Ovary (tissue), 9 donors: ENCODE data around the gene COQ9. TPM values are rescaled to one million over a fixed set of nuclear protein-coding genes. Genes with fewer than 3 reads are reported as not detected.

ENCODE experiments used
- DNase-seq, 5 donors: peaks; one replicate each; pipeline ENCODE4 v3.0.0-alpha.2; 2019 to 2020
- H3K27ac ChIP-seq, 2 donors: fragments of 200-600 bp; one replicate each; pipeline versions ENCODE4 v1.5.1 to v1.8.0; 2019 to 2022
- H3K27me3 ChIP-seq: fragments of 200-600 bp; one replicate; pipeline ENCODE4 v1.8.0; 2022
- H3K36me3 ChIP-seq: fragments of 200-600 bp; sonication (generic); one replicate; pipeline ENCODE4 v1.5.1; 2019
- H3K4me1 ChIP-seq: one replicate; pipeline ENCODE4 v1.8.1; 2013; ENCODE audit warnings: mild to moderate bottlenecking, moderate library complexity; ENCODE audit not compliant: insufficient read depth
- H3K4me3 ChIP-seq: fragments of 200-600 bp; sonication (generic); one replicate; pipeline ENCODE4 v1.5.1; 2017
- H3K9me3 ChIP-seq, 2 donors: fragments of 200-600 bp in 1 of 2; sonication (generic) in 1 of 2; one replicate each; pipeline versions ENCODE4 v1.5.1 to v1.8.1; 2013 to 2019; ENCODE audit warnings: mild to moderate bottlenecking in 1 of 2, moderate library complexity in 1 of 2
- EP300 ChIP-seq: sonication (generic); formaldehyde crosslinking; IDR thresholded peaks from one replicate; pipeline ENCODE4 v1.6.1; 2017; ENCODE audit warnings: antibody characterized with exemption
- POLR2A ChIP-seq: fragments of 450-650 bp; IDR thresholded peaks from one replicate; pipeline ENCODE4 v1.6.1; 2017; ENCODE audit warnings: antibody characterized with exemption, mild to moderate bottlenecking, moderate library complexity
- WGBS, 3 donors: extraction: QIAGEN DNeasy Blood & Tissue Kit in 1 of 3; methylation state at CpG; one replicate each; pipeline versions ENCODE4 v1.1.5 to v1.1.7; 2013 to 2017; 5-methylcytosine and 5-hydroxymethylcytosine counted together
- intact Hi-C, 4 donors: fragments of 100-400 bp; cut with DNase I; formaldehyde crosslinking; loops; one replicate each; pipeline versions ENCODE4 v1.11.0 to v1.15.1; 2022 to 2023
- polyA plus RNA-seq, 2 donors: library from polyadenylated mRNA; stranded (reverse); fragments of 200-250 nt in 1 of 2; fragments of 350-450 nt in 1 of 2; fragmentation: Illumina TruSeq in 1 of 2; extraction: RNeasy Lipid Tissue Mini Kit (QIAGEN cat#74804) in 1 of 2; gene quantifications; one replicate each; pipeline ENCODE4 v1.2.3, GENCODE V29; 2013 to 2014
- total RNA-seq, 7 donors: library from RNA; depleted of rRNA in 2 of 7; stranded (reverse); fragments of >200 nt in 2 of 7; fragmentation: NEBNext Ultra II Directional in 3 of 7; extraction: Animal tissue kit (Norgen Biotek cat#: 25700) in 3 of 7; gene quantifications; one replicate each; pipeline versions ENCODE4 v1.1.0 to v1.2.4, GENCODE V29; 2016 to 2023
- TF ChIP-seq, protein P1 (sequence below), 3 donors: fragments of 450-650 bp in 2 of 3; fragments of 200-600 bp in 1 of 3; IDR thresholded peaks; one replicate each; pipeline versions ENCODE4 v1.5.1 to v1.8.0; 2016 to 2022; ENCODE audit warnings: antibody characterized with exemption in 3 of 3, mild to moderate bottlenecking in 1 of 3
- donor health status: DM: no; HTN: no; CAD: no; lungs with moderate emphysema.
- donor health status: DM: no; HTN: no; CAD: no.
- donor health status: Bipolar disorder and iron deficiency.
- donor health status: DM: yes; HTN: yes; CAD: no.
- donor health status: DM: no; HTN: no; CAD: no.
- donor health status: DM: yes; HTN: yes; CAD: no.

Gene COQ9
- total and polyA plus RNA-seq, 9 donors = 24.4 to 68.8 (median 30.1) TPM

DNA sequence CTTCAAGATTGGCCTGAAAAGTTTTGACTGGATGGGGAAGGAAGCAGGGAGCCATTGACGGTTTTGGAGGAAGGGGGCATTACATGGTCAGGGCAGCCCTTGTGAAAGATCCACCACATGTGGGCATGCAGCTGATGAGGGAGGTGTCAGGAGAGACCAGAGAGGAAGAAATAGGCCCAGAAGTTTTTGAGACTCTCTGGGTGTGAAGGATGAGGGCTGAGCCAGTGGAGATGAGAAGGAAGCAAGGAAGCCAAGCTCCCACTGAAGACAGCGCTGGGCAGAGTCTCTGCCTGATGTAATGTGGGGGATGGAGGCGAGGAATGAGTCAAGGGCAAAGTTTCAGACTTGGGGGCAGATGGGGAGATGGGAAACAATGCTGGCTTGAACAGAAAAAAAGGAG, 42.2 kb upstream of the COQ9 start:
- WGBS, 3 donors = 56 to 69% (median 67%) methylated on average over 3 of the region's 3 CpGs
- H3K9me3 ChIP-seq = no peaks in the 10 kb centered on the region
- intact Hi-C loops = no loop called here
- no peak overlapping the region for H3K27ac ChIP-seq
- no peak for TF ChIP-seq EP300
- TF ChIP-seq, protein P1, sequence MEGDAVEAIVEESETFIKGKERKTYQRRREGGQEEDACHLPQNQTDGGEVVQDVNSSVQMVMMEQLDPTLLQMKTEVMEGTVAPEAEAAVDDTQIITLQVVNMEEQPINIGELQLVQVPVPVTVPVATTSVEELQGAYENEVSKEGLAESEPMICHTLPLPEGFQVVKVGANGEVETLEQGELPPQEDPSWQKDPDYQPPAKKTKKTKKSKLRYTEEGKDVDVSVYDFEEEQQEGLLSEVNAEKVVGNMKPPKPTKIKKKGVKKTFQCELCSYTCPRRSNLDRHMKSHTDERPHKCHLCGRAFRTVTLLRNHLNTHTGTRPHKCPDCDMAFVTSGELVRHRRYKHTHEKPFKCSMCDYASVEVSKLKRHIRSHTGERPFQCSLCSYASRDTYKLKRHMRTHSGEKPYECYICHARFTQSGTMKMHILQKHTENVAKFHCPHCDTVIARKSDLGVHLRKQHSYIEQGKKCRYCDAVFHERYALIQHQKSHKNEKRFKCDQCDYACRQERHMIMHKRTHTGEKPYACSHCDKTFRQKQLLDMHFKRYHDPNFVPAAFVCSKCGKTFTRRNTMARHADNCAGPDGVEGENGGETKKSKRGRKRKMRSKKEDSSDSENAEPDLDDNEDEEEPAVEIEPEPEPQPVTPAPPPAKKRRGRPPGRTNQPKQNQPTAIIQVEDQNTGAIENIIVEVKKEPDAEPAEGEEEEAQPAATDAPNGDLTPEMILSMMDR (IDR thresholded peaks at IDR 0.05) = no peak
- TF ChIP-seq POLR2A = no peak
- DNase-seq = no peak
- no peaks in the 10 kb centered on the region for H3K4me1 ChIP-seq
- H3K4me3 ChIP-seq = no peak overlapping the region
- no peaks in the 10 kb centered on the region for H3K27me3 ChIP-seq
- H3K36me3 ChIP-seq = no peaks in the 10 kb centered on the region

DNA sequence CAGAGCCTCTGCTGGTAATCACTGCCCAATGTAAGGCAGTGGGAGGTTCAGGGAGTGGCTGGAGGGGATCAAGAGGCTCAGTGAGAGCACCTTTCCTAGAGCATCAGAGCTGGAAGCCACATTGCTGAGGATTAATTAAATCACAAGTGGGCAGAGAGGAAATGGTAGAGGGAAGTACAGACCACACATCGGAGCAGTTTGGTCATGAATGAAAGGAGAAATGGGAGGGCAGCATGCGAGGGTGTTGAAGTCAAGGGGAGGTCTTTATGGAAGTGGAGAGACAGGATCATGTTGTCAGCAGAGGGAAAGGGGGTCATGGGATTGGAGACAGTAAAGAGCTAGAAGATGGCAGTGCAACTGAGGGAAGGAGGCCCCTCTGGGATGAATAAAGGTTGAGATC, 40.4 kb upstream of the COQ9 start:
- H3K4me3 ChIP-seq = no peak overlapping the region
- no peaks in the 10 kb centered on the region for H3K36me3 ChIP-seq
- no peak overlapping the region for H3K27ac ChIP-seq
- H3K9me3 ChIP-seq = no peaks in the 10 kb centered on the region
- no peaks in the 10 kb centered on the region for H3K27me3 ChIP-seq
- DNase-seq = no peak
- TF ChIP-seq, protein P1 (IDR thresholded peaks at IDR 0.05) = no peak
- TF ChIP-seq EP300 (no peak), POLR2A (no peak)
- WGBS, 3 donors = 70% methylated on average over 2 of the region's 2 CpGs
- H3K4me1 ChIP-seq = no peaks in the 10 kb centered on the region
- intact Hi-C loops = no loop called here

DNA sequence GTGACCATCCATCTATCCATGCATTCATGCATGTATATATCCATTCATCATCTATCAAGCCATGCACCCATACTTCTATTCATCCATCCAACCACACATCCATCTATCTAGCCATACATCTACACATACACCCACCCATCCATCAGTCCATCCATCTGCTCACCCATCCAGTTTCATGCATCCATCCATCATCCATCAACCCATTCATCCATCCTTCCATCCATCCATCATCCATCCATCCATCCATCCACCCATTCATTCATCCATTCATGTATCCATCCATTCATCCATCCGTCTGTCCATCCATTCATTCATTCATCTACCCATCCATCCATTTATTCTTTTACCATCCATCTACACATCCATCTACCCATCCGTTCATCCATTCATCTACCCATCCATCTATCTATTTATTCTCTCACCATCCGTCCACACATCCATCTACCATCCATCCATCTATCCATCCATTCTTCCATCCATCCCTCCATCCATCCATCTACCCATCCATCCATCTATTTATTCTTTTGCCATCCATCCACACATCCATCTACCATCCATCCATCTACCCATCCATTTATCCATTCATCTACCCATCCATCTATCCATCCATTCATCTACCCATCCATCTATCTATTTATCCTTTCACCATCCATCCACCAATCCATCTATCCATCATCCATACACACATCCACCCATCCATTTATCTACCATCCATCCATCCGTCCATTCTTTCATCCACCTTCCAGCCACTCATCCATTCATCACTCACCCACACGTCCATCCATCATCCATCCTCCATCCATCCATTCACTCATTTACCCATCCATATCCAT, 39.5 kb upstream of the COQ9 start:
- WGBS, 3 donors = 87 to 91% (median 88%) methylated on average over 5 of the region's 5 CpGs
- H3K36me3 ChIP-seq = no peaks in the 10 kb centered on the region
- H3K9me3 ChIP-seq = no peaks in the 10 kb centered on the region
- intact Hi-C loops = no loop called here
- no peak for DNase-seq
- no peak overlapping the region for H3K4me3 ChIP-seq
- no peak overlapping the region for H3K27ac ChIP-seq
- TF ChIP-seq POLR2A = no peak
- TF ChIP-seq, protein P1 (IDR thresholded peaks at IDR 0.05) = no peak
- no peak for TF ChIP-seq EP300
- no peaks in the 10 kb centered on the region for H3K27me3 ChIP-seq
- H3K4me1 ChIP-seq = no peaks in the 10 kb centered on the region

DNA sequence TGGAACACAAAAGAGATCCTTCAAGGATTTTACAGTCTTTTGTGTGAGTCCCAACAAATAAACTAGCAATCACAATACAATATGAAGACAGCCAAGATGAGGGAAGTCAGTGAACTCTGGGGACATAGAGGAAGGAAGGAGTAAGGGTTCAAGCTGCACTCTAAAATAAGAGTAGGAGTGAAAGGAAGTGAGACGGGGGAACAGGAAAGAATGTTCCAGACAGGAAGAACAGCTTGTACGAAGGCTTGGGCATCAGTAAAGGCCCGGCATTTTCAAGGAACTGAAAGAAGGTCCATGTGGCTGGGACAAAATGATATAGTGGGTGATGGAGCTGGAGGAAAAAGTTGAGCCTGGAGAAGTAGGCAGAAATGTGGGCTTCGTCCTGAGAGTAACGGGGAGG, 38.2 kb upstream of the COQ9 start:
- H3K4me1 ChIP-seq = no peaks in the 10 kb centered on the region
- no peak overlapping the region for H3K27ac ChIP-seq
- H3K36me3 ChIP-seq = no peaks in the 10 kb centered on the region
- no peaks in the 10 kb centered on the region for H3K27me3 ChIP-seq
- H3K4me3 ChIP-seq = no peak overlapping the region
- H3K9me3 ChIP-seq = no peaks in the 10 kb centered on the region
- TF ChIP-seq, protein P1 (IDR thresholded peaks at IDR 0.05) = no peak
- no peak for TF ChIP-seq POLR2A
- no peak for TF ChIP-seq EP300
- DNase-seq = no peak
- WGBS, 3 donors = 67 to 75% (median 72%) methylated on average over 5 of the region's 5 CpGs
- intact Hi-C loops = no loop called here
